Measurements from ENCODE around the gene CCDC137. TPM values are rescaled to one million over a fixed set of nuclear protein-coding genes. Genes with fewer than 3 reads are reported as not detected.
A peak's percentile ranks its signal among the peaks of the same experiment; 100 is the strongest.

Gene CCDC137
- total and polyA plus RNA-seq, 2 of the 13 experiments (the other 11 are each of a cell fraction or from before 2014, with no cell fraction given), result 14.6 to 39.1 TPM

DNA sequence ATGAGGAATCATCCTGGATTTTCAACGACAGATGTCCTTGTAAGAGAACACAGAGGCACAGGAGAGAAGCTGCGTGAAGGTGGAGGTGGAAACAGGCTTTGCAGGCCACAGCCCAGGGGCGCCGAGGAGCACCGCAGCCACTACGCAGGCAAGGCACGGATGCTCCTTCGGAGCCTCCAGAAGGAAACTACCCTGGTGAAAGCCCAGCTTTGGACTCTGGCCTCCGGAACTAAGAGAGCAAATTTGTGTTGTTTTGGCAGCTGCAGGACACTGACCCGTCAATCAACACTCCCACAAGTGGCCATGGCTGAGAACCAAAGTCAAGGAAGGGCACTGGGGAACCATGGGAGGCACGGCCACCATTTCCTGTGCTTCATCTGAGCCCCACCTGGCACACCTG is 13.6 kb downstream of the CCDC137 start (continued):
- TF ChIP-seq ARNT2 (CRISPR knock-in tag; IDR thresholded peaks at IDR 0.05; ENCODE audit: low read depth) (no peak), IKZF1 (IDR thresholded peaks at IDR 0.05) (no peak), ZNF3 (CRISPR knock-in tag; IDR thresholded peaks at IDR 0.05) (no peak), KDM5B (CRISPR knock-in tag; IDR thresholded peaks at IDR 0.05; ENCODE audit: borderline replicate concordance) (no peak), ZNF556 (CRISPR knock-in tag; IDR thresholded peaks at IDR 0.05; ENCODE audit: borderline replicate concordance) (no peak), STAT5B (CRISPR knock-in tag; IDR thresholded peaks at IDR 0.05) (no peak), HNRNPUL1 (IDR thresholded peaks at IDR 0.05; ENCODE audit: low read depth, low read length) (no peak), AHR (CRISPR knock-in tag; IDR thresholded peaks at IDR 0.05) (no peak), MXI1 (IDR thresholded peaks at IDR 0.05; ENCODE audit: borderline replicate concordance, low read depth, low read length) (no peak), ZNF557 (CRISPR knock-in tag; IDR thresholded peaks at IDR 0.05) (no peak), GATA4 (IDR thresholded peaks at IDR 0.05; ENCODE audit: borderline replicate concordance, low read depth) (no peak)
- TF ChIP-seq, protein P1, sequence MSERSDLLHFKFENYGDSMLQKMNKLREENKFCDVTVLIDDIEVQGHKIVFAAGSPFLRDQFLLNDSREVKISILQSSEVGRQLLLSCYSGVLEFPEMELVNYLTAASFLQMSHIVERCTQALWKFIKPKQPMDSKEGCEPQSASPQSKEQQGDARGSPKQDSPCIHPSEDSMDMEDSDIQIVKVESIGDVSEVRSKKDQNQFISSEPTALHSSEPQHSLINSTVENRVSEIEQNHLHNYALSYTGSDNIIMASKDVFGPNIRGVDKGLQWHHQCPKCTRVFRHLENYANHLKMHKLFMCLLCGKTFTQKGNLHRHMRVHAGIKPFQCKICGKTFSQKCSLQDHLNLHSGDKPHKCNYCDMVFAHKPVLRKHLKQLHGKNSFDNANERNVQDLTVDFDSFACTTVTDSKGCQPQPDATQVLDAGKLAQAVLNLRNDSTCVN (CRISPR knock-in tag; IDR thresholded peaks at IDR 0.05; ENCODE audit: borderline replicate concordance), result 0 out of 2 replicates have a peak, but pooled peaks have one; percentile 24
- TF ChIP-seq, protein P2, sequence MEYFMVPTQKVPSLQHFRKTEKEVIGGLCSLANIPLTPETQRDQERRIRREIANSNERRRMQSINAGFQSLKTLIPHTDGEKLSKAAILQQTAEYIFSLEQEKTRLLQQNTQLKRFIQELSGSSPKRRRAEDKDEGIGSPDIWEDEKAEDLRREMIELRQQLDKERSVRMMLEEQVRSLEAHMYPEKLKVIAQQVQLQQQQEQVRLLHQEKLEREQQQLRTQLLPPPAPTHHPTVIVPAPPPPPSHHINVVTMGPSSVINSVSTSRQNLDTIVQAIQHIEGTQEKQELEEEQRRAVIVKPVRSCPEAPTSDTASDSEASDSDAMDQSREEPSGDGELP (IDR thresholded peaks at IDR 0.05; ENCODE audit: borderline replicate concordance, low read depth), result peak; percentile 27; the same call in 1 of the 2 replicates
- TF ChIP-seq, protein P3, sequence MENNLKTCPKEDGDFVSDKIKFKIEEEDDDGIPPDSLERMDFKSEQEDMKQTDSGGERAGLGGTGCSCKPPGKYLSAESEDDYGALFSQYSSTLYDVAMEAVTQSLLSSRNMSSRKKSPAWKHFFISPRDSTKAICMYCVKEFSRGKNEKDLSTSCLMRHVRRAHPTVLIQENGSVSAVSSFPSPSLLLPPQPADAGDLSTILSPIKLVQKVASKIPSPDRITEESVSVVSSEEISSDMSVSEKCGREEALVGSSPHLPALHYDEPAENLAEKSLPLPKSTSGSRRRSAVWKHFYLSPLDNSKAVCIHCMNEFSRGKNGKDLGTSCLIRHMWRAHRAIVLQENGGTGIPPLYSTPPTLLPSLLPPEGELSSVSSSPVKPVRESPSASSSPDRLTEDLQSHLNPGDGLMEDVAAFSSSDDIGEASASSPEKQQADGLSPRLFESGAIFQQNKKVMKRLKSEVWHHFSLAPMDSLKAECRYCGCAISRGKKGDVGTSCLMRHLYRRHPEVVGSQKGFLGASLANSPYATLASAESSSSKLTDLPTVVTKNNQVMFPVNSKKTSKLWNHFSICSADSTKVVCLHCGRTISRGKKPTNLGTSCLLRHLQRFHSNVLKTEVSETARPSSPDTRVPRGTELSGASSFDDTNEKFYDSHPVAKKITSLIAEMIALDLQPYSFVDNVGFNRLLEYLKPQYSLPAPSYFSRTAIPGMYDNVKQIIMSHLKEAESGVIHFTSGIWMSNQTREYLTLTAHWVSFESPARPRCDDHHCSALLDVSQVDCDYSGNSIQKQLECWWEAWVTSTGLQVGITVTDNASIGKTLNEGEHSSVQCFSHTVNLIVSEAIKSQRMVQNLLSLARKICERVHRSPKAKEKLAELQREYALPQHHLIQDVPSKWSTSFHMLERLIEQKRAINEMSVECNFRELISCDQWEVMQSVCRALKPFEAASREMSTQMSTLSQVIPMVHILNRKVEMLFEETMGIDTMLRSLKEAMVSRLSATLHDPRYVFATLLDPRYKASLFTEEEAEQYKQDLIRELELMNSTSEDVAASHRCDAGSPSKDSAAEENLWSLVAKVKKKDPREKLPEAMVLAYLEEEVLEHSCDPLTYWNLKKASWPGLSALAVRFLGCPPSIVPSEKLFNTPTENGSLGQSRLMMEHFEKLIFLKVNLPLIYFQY (CRISPR knock-in tag; IDR thresholded peaks at IDR 0.05; ENCODE audit: borderline replicate concordance), result no peak
